NCI-H1694 (cell line): ENCODE data around the gene ZCWPW2.

ENCODE experiments used
- DNase-seq: peaks from one replicate; lab custom pipeline; 2025; lab: John Stamatoyannopoulos, UW

ZCWPW2 gene

GRCh38 chr3:28575100-28575745 is 226.7 kb downstream of the ZCWPW2 start:
- DNase-seq = no peak
